AG10803 (cell line): ENCODE results near the gene MRPS31.

Experiments used
- DNase-seq: peaks from one replicate; pipeline ENCODE4 v3.0.0; 2010; ENCODE audit warnings: low read depth
- H3K4me3 ChIP-seq: 2 replicates; pipeline ENCODE4 v1.5.1; 2011; ENCODE audit warnings: mild to moderate bottlenecking, low read length, control low read depth
- CTCF ChIP-seq: conservative IDR thresholded peaks from 2 replicates; pipeline ENCODE4 v1.5.1; 2011; ENCODE audit warnings: mild to moderate bottlenecking, low read length, control low read depth, inconsistent platforms

The MRPS31 gene

GRCh38 chr13:40812102-40812501, 41.1 kb upstream of the MRPS31 start:
- no peak for DNase-seq
- no peak overlapping the region for H3K4me3 ChIP-seq
- no peak for TF ChIP-seq CTCF

- TF ChIP-seq CTCF: no peak
- H3K4me3 ChIP-seq: no peak overlapping the region
- DNase-seq: no peak
Observed at GRCh38 chr13:40809471-40809870, 38.5 kb upstream of the MRPS31 start.

GRCh38 chr13:40806241-40806640, 35.3 kb upstream of the MRPS31 start:
- no peak overlapping the region for H3K4me3 ChIP-seq
- TF ChIP-seq CTCF: no peak
- no peak for DNase-seq

GRCh38 chr13:40803316-40803715, 32.3 kb upstream of the MRPS31 start:
- DNase-seq: no peak
- no peak overlapping the region for H3K4me3 ChIP-seq
- TF ChIP-seq CTCF: no peak

GRCh38 chr13:40801255-40802217, 30.5 kb upstream of the MRPS31 start:
- DNase-seq: no peak
- no peak overlapping the region for H3K4me3 ChIP-seq
- TF ChIP-seq CTCF: no peak

GRCh38 chr13:40800559-40800958, 29.6 kb upstream of the MRPS31 start:
- no peak for DNase-seq
- no peak overlapping the region for H3K4me3 ChIP-seq
- TF ChIP-seq CTCF: no peak

- DNase-seq: no peak
- no peak for TF ChIP-seq CTCF
- no peak overlapping the region for H3K4me3 ChIP-seq
Observed at GRCh38 chr13:40799508-40799907, 28.5 kb upstream of the MRPS31 start.
